ENCODE results near the gene SLC24A4.

SLC24A4 gene, protein sequence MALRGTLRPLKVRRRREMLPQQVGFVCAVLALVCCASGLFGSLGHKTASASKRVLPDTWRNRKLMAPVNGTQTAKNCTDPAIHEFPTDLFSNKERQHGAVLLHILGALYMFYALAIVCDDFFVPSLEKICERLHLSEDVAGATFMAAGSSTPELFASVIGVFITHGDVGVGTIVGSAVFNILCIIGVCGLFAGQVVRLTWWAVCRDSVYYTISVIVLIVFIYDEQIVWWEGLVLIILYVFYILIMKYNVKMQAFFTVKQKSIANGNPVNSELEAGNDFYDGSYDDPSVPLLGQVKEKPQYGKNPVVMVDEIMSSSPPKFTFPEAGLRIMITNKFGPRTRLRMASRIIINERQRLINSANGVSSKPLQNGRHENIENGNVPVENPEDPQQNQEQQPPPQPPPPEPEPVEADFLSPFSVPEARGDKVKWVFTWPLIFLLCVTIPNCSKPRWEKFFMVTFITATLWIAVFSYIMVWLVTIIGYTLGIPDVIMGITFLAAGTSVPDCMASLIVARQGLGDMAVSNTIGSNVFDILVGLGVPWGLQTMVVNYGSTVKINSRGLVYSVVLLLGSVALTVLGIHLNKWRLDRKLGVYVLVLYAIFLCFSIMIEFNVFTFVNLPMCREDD

DNA sequence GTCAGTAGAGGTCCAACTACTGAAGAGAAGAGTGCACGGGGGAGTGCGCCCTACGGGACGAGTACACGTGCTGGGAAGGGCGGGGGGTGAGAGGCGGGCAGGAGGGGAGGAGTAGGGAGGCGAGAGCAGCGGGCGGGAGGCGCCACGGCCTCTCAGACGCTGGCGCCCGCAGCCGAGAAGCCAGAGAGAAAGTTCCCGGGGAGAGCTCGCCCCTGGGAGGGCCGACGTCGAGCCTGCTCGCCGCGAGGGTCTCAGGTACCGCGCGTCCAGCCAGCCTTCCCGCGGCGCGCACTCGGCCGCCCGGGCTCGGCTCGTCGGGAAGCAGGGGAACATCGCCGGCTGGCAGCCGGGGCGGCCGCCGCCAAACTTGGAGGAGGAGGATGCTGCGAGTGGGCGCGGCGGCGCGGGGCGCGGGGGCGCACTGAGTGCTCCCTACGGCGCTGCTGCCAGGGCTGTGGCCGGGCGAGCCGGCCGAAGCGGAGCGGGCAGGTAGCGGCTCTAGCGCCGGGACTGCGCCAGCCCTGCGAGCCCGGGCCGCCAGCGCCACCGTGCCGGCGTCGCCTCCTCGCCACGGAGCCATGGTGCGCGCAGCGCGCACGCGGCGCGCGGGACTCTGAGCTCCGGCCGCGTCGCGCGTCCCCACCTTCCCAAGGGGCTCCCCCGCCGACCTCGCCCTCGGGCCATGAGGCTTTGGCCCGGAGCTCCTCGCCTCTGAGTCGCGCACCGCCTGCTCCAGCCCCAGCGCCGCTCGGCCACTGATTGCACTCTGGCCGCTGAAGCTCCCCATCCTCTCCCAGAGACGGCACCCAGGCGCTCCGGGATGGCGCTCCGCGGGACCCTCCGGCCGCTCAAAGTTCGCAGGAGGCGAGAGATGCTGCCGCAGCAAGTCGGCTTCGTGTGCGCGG, at the start of gene SLC24A4:
SLC24A4 (plus strand) TSS at position 155 of the 905 bp plus-strand sequence; CDS start at position 821, 666 bp downstream.
- DNase-seq, result no peak

DNA sequence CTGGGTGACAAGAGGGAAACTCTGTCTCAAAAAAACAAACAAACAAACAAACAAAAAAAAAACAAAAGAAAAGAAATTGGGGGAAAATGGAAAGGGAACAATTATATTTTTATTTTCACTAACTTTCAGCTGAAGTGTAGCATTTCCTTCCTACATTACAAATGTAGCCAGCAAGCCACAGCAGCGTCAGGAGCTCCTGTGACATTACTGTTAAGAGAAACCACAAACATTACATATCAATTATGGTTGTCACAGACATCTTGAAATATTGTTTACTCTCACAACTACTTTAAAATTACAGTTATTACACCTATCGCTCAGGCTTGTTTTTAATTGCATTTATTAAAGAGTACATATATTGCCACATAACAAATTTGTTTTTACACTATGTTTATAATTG, 49.8 kb upstream of the SLC24A4 start:
- no peak for DNase-seq

DNA sequence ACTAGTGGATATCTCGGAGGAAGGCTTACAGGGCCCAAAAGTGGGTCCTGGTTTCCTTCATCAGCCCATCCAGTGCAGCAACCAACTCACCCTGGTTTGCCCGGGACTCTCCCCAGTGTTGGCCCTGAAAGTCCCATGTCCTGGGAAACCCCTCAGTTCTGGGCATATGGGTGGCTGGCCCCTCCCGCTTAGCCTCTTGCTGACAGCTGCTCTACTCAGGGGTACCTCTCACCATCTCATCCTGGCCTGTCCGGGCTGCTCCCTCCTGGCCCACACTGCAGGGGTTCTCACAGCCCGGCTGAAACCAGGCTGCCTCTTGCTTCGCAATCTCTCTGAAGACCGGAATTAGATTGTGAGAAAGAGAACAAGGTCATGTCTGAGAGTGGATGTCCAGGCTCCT, 48.9 kb upstream of the SLC24A4 start:
- DNase-seq, result no peak

DNA sequence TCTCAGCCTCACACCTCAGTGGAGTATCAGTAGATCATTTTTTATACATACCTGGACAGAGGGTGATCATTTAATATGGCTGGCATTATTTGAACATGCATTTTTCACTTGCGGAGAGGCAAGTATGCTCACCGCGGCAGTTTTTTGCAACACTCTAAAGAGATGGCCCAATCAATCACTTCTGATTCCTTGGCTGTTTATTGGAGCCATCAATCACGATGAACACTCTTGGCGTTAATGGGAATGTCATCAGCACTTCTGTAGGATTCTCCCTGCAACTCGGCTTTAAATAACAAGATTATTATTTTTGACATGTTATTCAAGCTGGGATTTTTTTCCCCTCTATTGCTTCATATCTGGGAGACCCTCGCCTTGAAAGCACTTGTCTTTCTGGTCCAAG, 46.9 kb upstream of the SLC24A4 start:
- DNase-seq, result no peak

DNA sequence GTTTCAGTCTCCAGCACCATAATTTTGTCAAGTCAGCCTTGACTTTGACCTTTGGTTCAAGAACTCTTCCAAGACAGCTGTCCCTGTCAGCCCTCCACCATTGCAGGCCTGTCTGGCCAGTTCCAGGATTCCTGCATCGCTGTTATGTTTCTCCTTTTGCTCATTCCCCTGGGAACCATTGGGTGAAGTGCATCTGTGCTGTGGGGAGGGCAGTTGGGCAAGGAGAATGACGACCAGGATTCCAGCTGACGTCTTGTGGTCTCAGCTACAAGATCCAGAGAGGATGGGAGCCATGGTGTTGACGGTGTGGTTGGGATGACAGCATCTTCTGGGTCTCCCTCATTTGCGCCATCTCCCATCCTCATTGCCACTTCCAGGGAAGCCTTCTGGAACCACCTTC, 45.9 kb upstream of the SLC24A4 start:
- DNase-seq, result no peak

DNA sequence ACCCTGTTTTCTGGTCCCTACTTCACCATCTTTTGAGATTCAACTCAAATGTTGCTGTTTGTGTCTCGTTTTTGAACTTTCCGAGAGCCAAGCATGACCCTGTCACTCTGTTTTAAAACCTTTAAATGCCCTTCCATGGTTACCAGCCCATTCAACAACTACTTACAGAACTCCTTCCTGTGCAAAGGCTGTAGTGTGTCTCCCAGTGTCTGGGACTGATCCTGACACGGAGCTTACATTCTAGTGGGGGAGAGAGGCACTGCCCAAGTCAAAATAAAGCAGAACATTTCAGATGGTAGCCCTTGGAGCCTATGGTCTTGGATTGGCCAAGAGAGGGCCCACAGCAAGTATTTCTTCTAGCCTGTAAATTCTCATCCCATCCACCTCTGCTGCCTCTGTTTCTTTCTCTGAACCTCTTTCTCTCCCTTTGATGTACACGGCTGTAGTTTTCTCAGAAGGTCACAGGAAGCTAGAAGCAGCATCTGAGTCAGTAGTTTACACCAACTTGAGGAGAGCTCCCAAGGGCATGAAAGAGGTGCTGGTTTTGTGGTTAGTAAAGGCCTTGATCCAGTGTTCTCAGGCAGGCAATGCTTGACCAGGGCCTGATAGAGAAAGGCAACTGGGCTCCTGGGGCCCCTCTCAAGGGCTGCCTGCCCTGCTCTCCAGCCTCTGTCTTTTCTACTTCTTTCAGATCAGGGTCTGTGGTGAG, 42.3 kb upstream of the SLC24A4 start:
- no peak for DNase-seq

DNA sequence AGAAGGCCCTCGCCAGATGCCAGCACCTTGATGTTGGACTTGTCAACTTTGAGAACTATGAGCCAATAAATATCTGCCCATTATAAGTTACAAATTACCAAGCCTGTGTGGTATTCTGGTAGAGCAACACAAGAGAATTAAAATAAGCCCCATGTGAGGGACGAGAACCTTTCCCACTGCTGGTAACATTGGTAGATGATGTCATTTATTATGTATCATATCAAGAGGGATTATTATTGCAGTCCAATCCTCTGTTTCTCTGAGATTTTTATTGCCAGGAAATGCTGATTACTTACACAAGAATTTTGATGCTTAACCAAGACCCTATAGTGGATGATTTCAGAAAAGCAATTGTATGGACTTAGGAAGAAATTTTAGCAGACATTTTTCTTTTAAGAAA, 40.3 kb upstream of the SLC24A4 start:
- DNase-seq, result no peak

DNA sequence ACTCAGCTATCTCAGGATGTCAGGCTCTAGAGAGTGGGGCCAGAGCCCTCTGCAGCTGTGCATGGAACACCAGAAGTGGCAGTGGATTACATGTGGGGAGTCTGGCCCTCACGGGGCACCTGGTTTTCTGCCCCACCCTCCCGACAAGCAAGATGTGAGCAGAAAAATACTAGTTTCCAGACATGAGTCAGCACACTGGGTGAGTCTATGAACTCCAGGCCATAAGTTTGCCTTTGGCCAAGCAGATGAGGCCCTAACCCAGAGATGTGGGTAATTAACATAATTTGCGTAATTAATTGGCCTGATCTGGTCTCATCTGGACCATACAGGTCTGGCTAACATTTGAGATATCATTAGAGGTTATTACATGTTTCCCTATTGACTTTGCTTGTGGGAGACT, 37.7 kb upstream of the SLC24A4 start:
- no peak for DNase-seq

DNA sequence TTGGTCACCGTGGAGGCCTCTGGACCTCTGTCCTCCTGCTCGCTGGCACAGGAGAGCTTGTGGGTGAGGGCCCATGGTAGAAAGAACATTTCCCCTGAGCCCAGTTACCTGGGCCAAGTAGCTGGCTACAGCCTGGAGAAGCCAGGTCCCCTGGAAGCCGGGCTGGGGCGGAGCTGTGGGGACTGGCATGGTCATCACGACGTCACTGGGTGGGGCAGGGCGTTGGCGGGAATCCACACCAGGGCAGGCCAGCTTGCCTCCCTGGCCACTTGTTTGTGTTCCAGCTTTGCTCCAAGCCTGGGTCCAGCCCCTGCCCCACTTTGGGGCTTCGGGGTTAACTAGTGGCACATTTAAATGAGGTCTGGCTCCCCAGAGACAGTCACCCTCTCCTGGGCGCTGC, 35.0 kb upstream of the SLC24A4 start:
- no peak for DNase-seq

DNA sequence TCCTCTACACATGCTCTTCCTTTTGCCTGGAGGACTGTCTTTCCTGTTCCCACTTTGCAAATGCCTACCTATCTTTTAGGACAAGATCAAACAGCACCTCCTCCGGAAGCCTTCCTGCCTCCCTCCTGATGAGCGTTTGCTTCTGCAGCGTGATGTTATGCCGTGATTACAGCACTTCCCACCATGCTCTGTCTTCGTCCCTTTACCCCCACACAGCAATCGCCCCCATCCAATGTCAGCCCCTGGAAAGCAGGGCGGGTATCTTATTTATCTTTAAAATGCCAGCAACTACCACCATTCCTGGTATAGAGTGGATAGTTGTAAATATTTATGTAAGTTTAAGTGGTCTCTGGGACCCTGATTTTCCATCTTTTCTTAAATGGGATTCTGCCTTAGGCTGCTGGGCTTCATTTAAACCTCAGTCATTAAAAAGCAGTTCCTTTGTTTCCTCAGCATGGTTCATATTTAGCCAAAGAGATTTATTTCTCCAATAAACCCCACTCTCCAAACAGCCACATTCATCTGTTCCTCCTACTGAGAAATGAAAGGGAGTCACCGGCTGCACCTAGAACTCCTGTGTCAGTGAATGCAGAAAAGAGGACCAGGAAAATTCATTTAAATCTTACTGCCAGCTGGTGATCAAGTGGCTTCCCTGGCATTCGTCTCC, 33.8 kb upstream of the SLC24A4 start:
- no peak for DNase-seq

DNA sequence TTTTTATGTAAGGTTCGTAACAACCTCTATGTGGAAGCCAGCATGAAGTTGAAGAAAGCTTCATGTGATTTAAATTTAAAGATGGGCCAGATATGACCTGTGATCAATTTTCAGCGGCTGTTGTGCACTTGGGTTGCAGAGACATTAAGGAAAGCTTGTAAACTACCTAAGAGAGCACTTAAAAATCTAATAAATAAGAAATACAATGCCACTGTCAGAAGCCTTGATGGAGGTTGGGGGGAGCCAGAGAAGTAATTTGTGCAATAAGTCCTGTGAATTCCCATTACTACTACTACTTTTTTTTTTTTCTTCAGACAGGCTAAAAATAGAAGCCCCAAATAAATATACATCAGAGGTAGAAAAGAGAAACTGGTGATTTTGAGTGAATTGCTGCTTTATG, 30.3 kb upstream of the SLC24A4 start:
- DNase-seq, result no peak

DNA sequence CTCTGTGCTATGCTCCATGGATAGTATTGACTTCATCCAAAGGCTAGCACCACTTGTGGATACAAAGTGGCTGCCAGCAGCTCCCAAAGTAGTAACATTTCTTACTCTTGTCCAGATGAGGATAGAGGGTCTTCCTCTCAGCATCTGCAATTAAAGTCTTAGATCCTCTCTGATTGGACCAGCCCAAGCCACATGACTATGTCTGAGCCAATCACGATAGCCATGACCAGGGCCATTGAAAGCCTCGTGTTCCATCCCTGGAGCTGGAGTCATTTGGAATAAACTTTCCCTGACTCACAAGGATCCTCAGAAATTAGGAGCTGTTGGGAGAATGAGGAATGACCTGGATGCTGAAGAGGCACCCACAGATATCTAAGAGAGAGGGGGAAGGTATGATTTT, 28.5 kb upstream of the SLC24A4 start:
- DNase-seq, result no peak

DNA sequence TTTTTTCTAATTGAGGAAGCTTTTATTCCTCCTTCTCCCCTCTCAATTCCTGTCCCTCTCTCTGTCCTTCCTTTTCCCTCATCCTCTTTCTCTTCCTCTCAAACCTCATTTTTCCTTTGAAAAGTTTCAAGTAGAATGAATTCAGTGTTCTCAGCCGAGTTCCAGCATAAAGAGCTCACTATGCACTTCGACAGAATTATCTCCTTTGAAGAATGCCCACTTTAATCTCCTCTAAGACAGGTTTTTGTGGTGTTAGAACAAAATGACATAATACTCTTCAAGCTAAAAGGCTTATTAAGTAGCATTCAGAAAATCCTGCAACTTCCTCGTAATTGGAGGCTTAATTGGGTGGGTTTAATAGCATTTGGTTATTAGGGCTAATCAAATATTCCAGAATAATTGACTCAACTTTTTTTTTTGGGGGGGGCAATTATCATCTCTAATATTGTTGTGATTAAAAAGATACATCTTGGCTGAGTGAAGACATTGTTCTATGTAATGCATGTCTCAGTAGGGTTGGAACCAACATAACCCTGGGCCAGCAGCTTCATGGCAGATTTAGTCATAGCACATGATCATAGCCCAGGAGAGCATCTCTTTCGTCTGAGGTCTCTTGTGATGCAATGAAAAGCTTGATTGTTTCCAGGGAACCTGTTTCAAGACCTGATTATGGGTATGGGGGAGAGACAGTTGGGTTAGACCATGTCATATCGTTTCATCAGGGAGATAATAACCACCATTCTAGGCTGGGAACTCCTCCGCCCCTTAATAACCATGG, 25.0 kb upstream of the SLC24A4 start:
- DNase-seq, result no peak

DNA sequence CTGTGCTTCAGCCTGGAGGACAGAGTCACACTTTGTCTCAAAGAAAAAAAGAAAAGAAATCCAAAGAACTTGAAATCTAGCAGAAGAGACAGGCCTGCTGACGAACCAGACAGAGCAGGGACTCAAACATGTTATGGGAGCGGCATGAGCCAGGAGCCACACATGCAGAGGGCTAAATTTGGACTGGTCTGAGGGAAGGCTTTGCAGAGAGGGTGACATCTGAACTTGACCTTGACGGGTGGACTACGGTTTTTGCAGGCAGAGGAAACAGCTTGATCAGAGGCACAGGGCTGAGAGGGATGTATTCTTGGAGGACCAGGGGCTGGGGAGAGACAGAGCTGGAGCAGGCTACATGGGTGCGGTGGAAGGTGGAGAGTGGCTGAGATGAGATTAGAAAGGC, 20.5 kb upstream of the SLC24A4 start:
- DNase-seq, result no peak

DNA sequence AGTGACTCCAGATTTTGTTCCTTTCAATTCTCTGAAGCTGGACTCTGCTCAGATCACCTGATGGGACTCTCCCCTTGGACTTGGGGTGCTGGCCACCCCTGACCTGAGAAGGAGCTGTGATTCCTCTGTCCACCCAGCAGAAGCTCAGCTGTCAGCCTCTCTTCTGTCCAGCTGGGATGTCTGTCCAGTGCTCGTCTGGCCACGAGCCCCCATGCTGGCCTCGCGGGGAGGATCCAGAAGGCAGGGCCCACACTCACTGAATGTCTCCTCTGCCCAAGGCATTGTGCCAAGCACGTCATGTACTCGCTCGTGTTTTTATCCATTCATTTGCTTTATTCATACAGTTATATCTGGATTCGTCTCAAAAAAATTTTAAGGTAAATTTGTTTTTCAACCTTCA, 14.2 kb upstream of the SLC24A4 start:
- DNase-seq, result no peak

DNA sequence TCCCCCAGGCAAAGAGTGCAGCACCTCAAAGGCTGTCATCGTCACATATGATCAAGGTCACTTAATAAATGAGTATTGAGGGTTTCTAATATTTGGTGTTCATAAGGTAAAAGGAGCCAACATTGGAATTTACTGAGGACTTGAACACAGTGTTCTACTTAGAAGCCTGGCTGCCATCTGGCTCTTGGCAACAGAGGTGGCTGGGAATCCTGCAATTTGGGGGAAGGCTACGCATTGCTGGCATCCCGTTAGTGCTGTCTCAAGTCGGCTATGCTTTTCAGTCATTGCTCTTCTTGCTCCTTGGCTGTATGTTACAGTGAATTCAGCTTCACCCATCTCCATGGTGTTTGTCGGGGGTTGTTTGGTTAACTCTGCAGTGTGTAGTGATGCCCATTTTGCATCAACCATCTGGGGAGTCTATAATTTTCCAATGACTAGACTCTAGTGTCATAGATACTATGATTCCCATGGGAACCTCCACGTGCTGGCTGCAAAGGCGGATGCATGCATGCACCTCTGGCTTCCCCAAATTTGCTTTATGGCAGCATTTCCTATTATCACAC, 12.9 kb upstream of the SLC24A4 start:
- DNase-seq, result no peak

DNA sequence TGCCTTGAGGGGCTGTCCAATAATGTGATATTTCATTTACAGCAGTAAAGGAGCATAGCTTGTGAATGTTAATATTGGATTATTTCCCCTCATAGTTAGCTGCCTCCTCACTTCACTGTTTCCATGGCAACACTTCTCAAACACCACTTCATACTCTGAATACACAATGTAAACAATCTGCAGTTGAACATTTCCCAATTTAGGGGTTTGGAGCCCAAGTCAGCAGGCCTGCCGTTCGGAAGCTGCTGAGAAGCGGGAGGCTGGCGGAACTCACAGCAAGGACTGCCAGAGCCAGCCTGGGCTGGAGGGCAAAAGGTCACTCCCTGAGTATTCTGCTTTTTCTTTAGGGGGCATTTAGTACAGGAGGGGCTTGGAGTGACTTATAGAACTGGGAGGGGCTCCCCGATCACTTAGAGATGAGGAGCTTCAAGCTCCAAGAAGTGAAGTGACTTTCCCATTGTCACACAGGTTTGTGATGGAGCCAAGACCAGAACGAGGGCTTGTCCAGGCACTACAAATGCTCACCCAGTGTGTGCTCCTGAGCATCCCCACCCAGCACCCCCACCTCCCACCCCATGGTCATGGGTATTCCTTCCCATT, 12.1 kb upstream of the SLC24A4 start:
- no peak for DNase-seq

DNA sequence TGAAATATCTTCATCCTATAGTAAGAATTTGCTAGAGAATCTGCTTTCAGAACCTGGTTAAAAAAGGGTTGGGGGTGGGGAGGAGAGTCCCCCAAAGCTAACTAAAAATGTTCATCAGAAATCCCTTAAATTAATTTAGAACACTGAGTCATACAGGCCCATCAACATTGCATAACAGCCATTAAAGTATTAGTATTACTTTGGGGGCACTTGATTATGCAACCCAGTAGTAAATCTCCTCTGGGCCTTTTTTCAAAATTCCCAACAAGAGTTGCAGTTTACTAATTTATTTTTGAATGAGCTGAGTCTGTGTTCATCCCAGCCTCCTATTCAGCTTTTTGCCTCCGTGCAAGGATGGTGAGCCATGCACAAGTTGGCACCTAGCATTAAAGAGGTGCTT, 8.8 kb upstream of the SLC24A4 start:
- no peak for DNase-seq

DNA sequence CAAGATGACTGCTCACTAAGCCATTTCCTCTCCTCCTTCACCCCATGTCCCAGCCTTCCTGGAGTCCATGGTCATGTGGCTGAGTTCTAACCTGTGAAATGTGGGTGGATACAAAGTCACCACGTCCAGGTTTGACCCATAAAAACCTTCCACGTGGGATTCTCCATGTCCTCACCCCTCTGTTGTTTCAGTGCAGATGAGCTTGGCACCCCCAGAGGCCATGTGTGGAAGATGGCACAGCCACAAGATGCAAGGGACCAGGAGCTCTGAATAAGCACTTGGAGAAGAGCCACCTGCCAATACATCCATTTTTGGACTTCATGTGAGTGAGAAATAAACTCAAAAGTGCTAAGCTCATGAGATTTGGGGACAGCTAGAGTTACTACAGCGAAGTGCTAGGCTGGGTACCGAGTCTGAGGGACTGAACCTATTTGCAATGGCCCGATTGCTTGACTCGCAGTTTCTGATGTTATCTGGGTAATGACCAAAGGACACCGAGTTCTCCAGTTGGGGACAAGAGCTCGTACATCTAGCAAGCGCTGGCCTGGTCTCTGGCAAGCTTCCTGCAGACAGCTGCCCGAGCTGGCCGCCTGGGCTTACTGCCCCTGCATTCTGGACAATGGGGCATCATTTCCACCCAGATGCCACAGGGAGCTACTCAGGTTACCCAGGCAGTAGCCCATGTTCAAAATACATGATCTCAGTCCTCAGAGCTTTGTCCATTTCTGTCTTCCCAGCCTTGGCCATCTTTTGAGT, 7.7 kb upstream of the SLC24A4 start:
- DNase-seq, result no peak

DNA sequence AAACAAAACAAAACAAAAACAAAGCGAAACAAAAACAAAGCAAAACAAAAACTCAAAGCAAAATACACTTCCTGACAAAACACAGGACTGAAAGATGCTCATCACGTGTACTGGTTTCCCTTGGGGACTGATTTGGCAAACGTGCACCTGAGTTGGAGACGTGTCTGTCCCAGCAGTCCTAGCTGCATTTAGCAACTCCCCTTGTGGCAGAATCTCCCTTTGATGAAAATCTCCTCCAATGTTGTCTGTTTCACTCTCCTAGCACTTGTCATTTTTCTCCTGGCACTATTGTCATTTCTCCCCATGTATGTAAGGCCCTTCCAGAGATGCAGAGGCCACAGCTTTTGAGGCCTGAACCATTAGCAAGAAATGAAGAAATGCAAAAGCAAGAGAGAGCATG, 6.8 kb upstream of the SLC24A4 start:
- DNase-seq, result no peak

All from NCI-H748 treated with DMSO at 0.1 percent for 48 hours (cell line).